Measurements from ENCODE around the gene NSD1. TPM values are rescaled to one million over a fixed set of nuclear protein-coding genes. Genes with fewer than 3 reads are reported as not detected.

NSD1 gene
- total and polyA plus RNA-seq, 2 of the 8 experiments (the other 6 are each of a cell fraction or from before 2014, with no cell fraction given), result 22.8 to 168 TPM

DNA sequence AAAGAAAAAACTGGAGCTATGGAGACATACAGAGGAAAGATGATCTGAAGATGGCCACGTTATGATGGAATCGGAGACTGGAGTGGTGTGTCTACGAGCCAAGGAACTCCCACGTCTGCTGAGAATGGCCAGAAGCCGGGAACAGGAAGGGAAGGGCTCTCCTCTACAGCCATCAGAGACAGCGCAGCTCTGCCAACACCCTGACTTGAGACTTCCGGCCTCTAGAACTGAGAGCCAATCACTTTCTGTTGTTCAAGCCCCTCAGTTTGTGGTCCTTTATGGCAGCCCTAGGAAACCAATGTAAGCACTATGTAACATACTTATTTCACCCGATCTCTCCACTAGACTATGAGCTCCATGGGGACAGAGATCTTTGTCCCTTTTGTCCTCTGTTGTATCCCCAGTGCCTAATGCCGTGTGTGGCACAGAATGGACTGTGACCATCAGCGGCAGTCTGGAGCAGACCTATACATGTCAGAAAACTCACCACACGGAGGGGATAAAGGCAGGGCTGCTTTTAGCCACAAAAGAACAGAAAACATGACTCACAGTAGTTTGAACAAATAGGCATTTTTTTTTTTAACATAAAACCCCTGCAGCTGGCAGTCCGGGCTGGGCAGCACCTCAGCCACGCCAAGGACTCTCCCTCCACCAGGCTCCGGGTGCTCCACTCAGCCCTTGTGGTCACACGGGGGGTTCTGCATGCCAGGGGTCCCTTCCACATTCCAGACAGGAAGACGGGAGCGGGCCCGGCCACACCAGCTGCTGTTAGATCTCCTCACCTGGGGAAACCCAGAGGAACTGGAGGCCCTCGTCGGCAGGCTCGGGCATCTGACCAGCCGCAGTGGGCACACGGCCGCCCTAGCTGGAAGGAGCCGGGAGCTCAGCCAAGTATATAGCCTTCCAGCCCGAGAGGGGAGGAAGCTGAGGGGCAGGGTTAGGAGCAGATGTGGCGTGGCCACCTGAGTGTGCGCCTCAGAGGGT lies 194.3 kb downstream of the NSD1 start:
- Histone ChIP-seq H2BK20ac (ENCODE audit: low read length) (no peak overlapping the region), H3K56ac (replicated peaks; ENCODE audit: insufficient read length, low read depth, low read length) (no peak overlapping the region), H2BK15ac (ENCODE audit: low read length) (peak overlapping the region; percentile 29; the same call in 1 of the 2 replicates), H3K27me3 (replicated peaks in 1 of 4; ENCODE audit: control insufficient read depth in 3 of 4, extremely low read depth in 1 of 4, insufficient read depth in 3 of 4, low read length in 3 of 4) (no peaks in the 10 kb centered on the region), H4K91ac (replicated peaks; ENCODE audit: insufficient read length, low read length) (peak overlapping the region; percentile 7), H2AFZ (ENCODE audit: low read length) (no peak overlapping the region), H3K23ac (ENCODE audit: insufficient read length) (no peak overlapping the region), H3K23me2 (ENCODE audit: low read depth, low read length) (no peaks in the 10 kb centered on the region), H3K9ac (replicated peaks in 1 of 4; ENCODE audit: extremely low read depth in 1 of 4, low read depth in 3 of 4, low read length in 3 of 4) (no peak overlapping the region), H2BK12ac (ENCODE audit: low read depth, low read length) (peak overlapping the region; percentile 27; the same call in 1 of the 2 replicates), H3K4me1 (replicated peaks in 1 of 4; ENCODE audit: control insufficient read depth in 3 of 4, insufficient read depth in 4 of 4, low read length in 3 of 4) (peaks cover 0 to 7% (median 2%) of the 10 kb centered on the region in 4 experiments; a peak in 5 of 7 replicates), H3K79me1 (ENCODE audit: low read depth, low read length) (no peaks in the 10 kb centered on the region), H4K5ac (ENCODE audit: insufficient read length, low read depth, low read length) (no peak overlapping the region), H4K8ac (ENCODE audit: extremely low read depth, insufficient read depth, low read length) (no peak overlapping the region; the same call in 1 of the 2 replicates), H3K14ac (ENCODE audit: insufficient read length) (no peak overlapping the region), H3K36me3 (ENCODE audit: control insufficient read depth in 2 of 4, insufficient read depth in 4 of 4, low read length in 3 of 4) (peaks cover 0 to 9% (median 4%) of the 10 kb centered on the region in 4 experiments; a peak in 5 of 8 replicates), H3K18ac (ENCODE audit: extremely low read depth, low read length) (no peak overlapping the region; the same call in 1 of the 2 replicates), H3K27ac (ENCODE audit: low read depth, low read length) (no peak overlapping the region), H2BK5ac (ENCODE audit: low read depth, low read length) (peak overlapping the region; percentile 27; the same call in 1 of the 2 replicates), H3K4ac (replicated peaks; ENCODE audit: insufficient read length, low read depth, low read length) (no peak overlapping the region), H3K9me3 (ENCODE audit: insufficient read depth in 2 of 2, low read depth in 1 of 2, low read length in 1 of 2) (no peaks in the 10 kb centered on the region), H2AK5ac (ENCODE audit: low read depth, low read length) (no peak overlapping the region; the same call in none of the 2 replicates), H2BK120ac (replicated peaks; ENCODE audit: low read depth, low read length) (no peak overlapping the region), H3K4me2 (ENCODE audit: insufficient read depth in 1 of 2, low read depth in 2 of 2, low read length in 2 of 2) (no peak overlapping the region), H4K20me1 (replicated peaks in 1 of 2; ENCODE audit: control insufficient read depth in 1 of 2, insufficient read depth in 2 of 2, low read length in 2 of 2) (peaks cover 0 to 2% of the 10 kb centered on the region in 2 experiments), H3K4me3 (ENCODE audit: extremely low read depth in 1 of 4, insufficient read depth in 2 of 4, low read depth in 3 of 4, low read length in 4 of 4) (no peak overlapping the region), H3K79me2 (ENCODE audit: control insufficient read depth in 1 of 2, insufficient read depth in 2 of 2, low read length in 2 of 2) (no peaks in the 10 kb centered on the region)
- DNase-seq (ENCODE audit: low read depth in 1 of 2, low spot score in 2 of 2) (no peak), FAIRE-seq (no peak)
- no peak for TF ChIP-seq EP300 (IDR thresholded peaks at IDR 0.05; ENCODE audit: borderline replicate concordance in 1 of 2, low read depth in 2 of 2, low read length in 2 of 2)
- 0 out of 2 replicates have a peak, but pooled peaks have one; percentile 21 for TF ChIP-seq TEAD4 (IDR thresholded peaks at IDR 0.05; ENCODE audit: low read depth, low read length)
- no peak for TF ChIP-seq TAF7 (optimal IDR thresholded peaks at IDR 0.05; ENCODE audit: borderline replicate concordance, low read depth, low read length)
- no peak for TF ChIP-seq EGR1 (IDR thresholded peaks at IDR 0.05; ENCODE audit: borderline replicate concordance, low read depth, low read length)
- CTCF ChIA-PET (ENCODE audit: partially characterized antibody), result interaction anchor here (0.7 to 2.5 kb wide), 11 partner anchors 9 to 194 kb away, joined by 3 to 18 read pairs (median 4); partner anchors contain the start of gene LMAN2
- 90% methylated on average over 28 of the region's 28 CpGs; no CpG with 5 or more reads in 1 of the 2 experiments for WGBS, 2 experiments (ENCODE audit: extremely low coverage in 1 of 2, insufficient coverage in 1 of 2, insufficient read length in 1 of 2, insufficient replicate concordance in 2 of 2, low coverage in 1 of 2, low lambda C conversion rate in 2 of 2, missing lambda C conversion rate in 1 of 2)
- POLR2A ChIA-PET (ENCODE audit: partially characterized antibody), result interaction anchor here (0.8 to 2.0 kb wide), 7 partner anchors 8 to 145 kb away, joined by 3 to 7 read pairs (median 4); partner anchors contain the start of gene LMAN2
